ENCODE data around the gene DPM3. TPM values are rescaled to one million over a fixed set of nuclear protein-coding genes. Genes with fewer than 3 reads are reported as not detected.
A peak's percentile ranks its signal among the peaks of the same experiment; 100 is the strongest.

The DPM3 gene
- total and polyA plus RNA-seq, 9 of the 15 experiments (the other 6 are each of a cell fraction or from before 2014, with no cell fraction given) = 3.7 to 120 (median 36.4) TPM

DNA sequence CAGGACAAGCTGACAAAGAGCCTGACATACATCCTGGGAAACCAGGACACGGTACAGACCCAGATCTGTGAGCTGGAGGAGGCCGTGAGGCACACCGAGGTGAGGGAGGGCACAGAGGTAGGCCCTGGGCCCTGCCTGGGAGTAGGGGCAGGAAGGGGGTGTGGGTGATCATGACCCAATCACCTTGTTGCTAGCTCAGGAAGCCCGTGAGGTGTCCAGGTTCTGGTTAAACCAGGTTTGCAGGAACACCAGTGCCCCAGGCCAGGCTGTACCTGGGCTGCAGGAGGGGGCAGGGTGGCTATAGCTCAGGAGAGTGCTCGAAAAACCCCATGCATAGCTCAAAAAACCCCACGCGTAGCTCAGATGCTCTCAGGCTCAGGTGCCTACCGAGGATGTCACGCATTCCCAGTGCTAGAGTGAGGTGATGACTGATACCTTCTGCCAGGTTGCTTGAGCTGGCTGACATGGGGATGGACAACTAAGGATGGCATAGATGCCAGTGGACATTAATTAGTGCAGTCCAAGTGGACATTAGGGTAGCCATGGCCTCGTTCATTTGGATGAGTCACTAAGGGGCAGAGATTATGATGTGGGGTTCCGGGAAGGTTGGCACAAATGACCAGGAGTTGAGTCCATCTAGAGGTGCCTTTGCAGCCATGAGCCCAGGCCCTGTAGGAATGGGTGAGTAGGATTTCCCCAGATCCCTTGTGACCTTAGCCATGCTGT, 37.0 kb upstream of the DPM3 start:
- ChIA-PET POLR2A (interaction anchor here (0.9 to 1.4 kb wide), 2 partner anchors 9 to 62 kb away, joined by 4 to 5 read pairs; no protein-coding TSS in a partner anchor), CTCF (ENCODE audit: low intra/inter-chr PET ratio) (interaction anchor here (2.3 kb wide), 1 partner anchor 50 kb away, joined by 17 read pairs; no protein-coding TSS in a partner anchor)
- FAIRE-seq (no peak), ATAC-seq (no peak), DNase-seq (ENCODE audit: extremely low read depth in 1 of 4, low spot score in 3 of 4) (no peak)
- H3K9me3 ChIP-seq (replicated peaks; ENCODE audit: control insufficient read depth, insufficient read depth, low read depth, low read length) = no peaks in the 10 kb centered on the region
- H2AFZ ChIP-seq (ENCODE audit: low read depth, low read length) = no peak overlapping the region
- 52% methylated on average over 11 of the region's 11 CpGs for WGBS (ENCODE audit: insufficient coverage, low coverage, missing lambda C conversion rate)
- no peaks in the 10 kb centered on the region for H3K27me3 ChIP-seq (ENCODE audit: control insufficient read depth in 2 of 2, insufficient read depth in 2 of 2, low read length in 2 of 2)
- no peaks in the 10 kb centered on the region for H3K9me1 ChIP-seq (ENCODE audit: control insufficient read depth, insufficient read depth, low read length)
- H3K9ac ChIP-seq (ENCODE audit: insufficient read depth in 1 of 2, low read depth in 2 of 2, low read length in 2 of 2) = peak overlapping the region in 1 of 2 experiments; percentile 61; a peak in 1 of 4 replicates
- H4K20me1 ChIP-seq (replicated peaks; ENCODE audit: control insufficient read depth, insufficient read depth, low read length) = no peaks in the 10 kb centered on the region
- H3K4me1 ChIP-seq (replicated peaks in 1 of 2; ENCODE audit: control insufficient read depth in 2 of 2, insufficient read depth in 2 of 2, low read length in 2 of 2) = peaks cover 15 to 69% of the 10 kb centered on the region in 2 experiments; a peak in 4 of 5 replicates
- no peaks in the 10 kb centered on the region for H3K36me3 ChIP-seq (ENCODE audit: control insufficient read depth, insufficient read depth, low read length)
- BruUV-seq (replicated peaks) = no TSS peak
- in situ Hi-C loops (cut with MboI) = no loop called here
- H3K4me3 ChIP-seq = no peak overlapping the region
- H3K27ac ChIP-seq (ENCODE audit: extremely low read depth, low read depth, low read length) = no peak overlapping the region
- H3K4me2 ChIP-seq (ENCODE audit: insufficient read depth, low read length) = no peak overlapping the region
- H3K79me2 ChIP-seq (ENCODE audit: control insufficient read depth, insufficient read depth, low read length) = peaks cover 8% of the 10 kb centered on the region
- intact Hi-C loops (cut with micrococcal nuclease) = no loop called here
- TF ChIP-seq, protein P1, sequence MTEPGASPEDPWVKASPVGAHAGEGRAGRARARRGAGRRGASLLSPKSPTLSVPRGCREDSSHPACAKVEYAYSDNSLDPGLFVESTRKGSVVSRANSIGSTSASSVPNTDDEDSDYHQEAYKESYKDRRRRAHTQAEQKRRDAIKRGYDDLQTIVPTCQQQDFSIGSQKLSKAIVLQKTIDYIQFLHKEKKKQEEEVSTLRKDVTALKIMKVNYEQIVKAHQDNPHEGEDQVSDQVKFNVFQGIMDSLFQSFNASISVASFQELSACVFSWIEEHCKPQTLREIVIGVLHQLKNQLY (CRISPR knock-in tag; conservative IDR thresholded peaks at IDR 0.05) = no peak
- TF ChIP-seq TCFL5 (CRISPR knock-in tag; conservative IDR thresholded peaks at IDR 0.05) = no peak
- TF ChIP-seq ZFPM2 (CRISPR knock-in tag; IDR thresholded peaks at IDR 0.05) = no peak
- TF ChIP-seq, protein P2, sequence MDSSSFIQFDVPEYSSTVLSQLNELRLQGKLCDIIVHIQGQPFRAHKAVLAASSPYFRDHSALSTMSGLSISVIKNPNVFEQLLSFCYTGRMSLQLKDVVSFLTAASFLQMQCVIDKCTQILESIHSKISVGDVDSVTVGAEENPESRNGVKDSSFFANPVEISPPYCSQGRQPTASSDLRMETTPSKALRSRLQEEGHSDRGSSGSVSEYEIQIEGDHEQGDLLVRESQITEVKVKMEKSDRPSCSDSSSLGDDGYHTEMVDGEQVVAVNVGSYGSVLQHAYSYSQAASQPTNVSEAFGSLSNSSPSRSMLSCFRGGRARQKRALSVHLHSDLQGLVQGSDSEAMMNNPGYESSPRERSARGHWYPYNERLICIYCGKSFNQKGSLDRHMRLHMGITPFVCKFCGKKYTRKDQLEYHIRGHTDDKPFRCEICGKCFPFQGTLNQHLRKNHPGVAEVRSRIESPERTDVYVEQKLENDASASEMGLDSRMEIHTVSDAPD (CRISPR knock-in tag; IDR thresholded peaks at IDR 0.05) = no peak
- TF ChIP-seq XRCC3 (IDR thresholded peaks at IDR 0.05) = no peak
- TF ChIP-seq, protein P3, sequence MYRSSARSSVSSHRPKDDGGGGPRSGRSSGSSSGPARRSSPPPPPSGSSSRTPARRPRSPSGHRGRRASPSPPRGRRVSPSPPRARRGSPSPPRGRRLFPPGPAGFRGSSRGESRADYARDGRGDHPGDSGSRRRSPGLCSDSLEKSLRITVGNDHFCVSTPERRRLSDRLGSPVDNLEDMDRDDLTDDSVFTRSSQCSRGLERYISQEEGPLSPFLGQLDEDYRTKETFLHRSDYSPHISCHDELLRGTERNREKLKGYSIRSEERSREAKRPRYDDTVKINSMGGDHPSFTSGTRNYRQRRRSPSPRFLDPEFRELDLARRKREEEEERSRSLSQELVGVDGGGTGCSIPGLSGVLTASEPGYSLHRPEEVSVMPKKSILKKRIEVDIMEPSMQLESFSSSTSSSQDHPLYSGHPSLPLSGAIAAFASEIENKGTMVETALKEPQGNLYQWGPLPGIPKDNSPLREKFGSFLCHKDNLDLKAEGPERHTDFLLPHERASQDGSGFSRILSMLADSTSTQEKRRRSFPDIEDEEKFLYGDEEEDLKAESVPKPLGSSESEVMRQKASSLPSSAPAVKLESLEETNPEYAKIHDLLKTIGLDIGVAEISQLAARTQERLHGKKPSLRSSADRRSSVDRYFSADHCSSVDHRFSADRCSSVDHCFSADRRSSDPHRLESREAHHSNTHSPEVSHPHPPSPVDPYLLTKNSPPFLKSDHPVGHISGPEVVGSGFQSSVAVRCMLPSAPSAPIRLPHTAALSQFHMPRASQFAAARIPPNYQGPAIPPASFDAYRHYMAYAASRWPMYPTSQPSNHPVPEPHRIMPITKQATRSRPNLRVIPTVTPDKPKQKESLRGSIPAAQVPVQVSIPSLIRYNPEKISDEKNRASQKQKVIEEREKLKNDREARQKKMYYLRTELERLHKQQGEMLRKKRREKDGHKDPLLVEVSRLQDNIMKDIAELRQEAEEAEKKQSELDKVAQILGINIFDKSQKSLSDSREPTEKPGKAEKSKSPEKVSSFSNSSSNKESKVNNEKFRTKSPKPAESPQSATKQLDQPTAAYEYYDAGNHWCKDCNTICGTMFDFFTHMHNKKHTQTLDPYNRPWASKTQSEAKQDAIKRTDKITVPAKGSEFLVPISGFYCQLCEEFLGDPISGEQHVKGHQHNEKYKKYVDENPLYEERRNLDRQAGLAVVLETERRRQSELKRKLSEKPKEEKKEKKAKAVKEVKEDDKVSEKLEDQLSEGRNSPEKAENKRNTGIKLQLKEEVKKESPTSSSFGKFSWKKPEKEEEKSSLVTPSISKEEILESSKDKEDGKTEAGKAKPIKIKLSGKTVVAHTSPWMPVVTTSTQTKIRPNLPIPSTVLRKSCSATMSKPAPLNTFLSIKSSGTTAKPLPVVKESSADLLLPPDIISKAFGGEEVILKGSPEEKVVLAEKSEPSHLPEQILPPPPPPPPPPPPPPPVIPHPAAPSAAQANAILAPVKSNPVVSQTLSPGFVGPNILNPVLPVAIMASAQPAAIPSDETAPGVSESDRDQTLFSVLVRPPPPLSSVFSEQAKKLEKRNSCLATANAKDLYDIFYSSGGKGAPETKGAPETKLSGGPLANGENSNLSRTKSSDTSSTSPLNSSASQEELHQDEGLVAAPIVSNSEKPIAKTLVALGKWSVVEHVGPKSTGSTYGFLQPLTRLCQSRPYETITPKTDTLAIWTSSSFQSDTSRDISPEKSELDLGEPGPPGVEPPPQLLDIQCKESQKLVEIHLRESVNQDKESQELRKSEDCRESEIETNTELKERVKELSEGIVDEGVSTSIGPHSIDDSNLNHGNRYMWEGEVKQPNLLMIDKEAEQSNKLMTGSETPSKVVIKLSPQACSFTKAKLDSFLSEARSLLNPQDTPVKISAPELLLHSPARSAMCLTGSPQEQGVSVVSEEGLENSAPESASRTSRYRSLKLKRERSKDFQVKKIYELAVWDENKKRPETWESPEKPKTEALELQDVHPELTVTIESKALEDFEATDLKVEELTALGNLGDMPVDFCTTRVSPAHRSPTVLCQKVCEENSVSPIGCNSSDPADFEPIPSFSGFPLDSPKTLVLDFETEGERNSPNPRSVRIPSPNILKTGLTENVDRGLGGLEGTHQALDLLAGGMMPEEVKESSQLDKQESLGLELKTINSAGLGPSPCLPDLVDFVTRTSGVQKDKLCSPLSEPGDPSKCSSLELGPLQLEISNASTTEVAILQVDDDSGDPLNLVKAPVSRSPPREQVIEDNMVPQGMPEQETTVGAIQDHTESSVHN (IDR thresholded peaks at IDR 0.05; ENCODE audit: borderline replicate concordance in 1 of 2, low read depth in 1 of 2) = no peak
- no peak for TF ChIP-seq CBFB (CRISPR knock-in tag; IDR thresholded peaks at IDR 0.05)
- TF ChIP-seq ETS2 (tag; IDR thresholded peaks at IDR 0.05; ENCODE audit: borderline replicate concordance, poor library complexity, severe bottlenecking) = no peak
- no peak for TF ChIP-seq IFI16 (CRISPR knock-in tag; IDR thresholded peaks at IDR 0.05)

All from K562 (cell line).